PC-3 (cell line): ENCODE data around the gene RNF114. TPM values are rescaled to one million over a fixed set of nuclear protein-coding genes. Genes with fewer than 3 reads are reported as not detected.

Source experiments
- ATAC-seq: fragments of 200-7000 bp; cut with Tn5 transposase; 2 replicates; pipeline ENCODE4 v1.9.1; 2020; ENCODE audit warnings: mild to moderate bottlenecking, moderate library complexity
- BruUV-seq: library from RNA; stranded (reverse); fragments of 400-500 nt; replicated peaks from 2 replicates; lab custom pipeline; 2021; lab: Mats Ljungman, UMichigan
- CTCF ChIA-PET: fragments of 300-600 bp; sonication (Branson Sonifier 250); formaldehyde crosslinking; loops from one replicate; lab custom pipeline; 2022; ENCODE audit warnings: antibody characterized with exemption; lab: Charles Lee
- POLR2A ChIA-PET: fragments of 300-600 bp; sonication (Branson Sonifier 250); formaldehyde crosslinking; loops from one replicate; lab custom pipeline; 2022; ENCODE audit warnings: antibody characterized with exemption; ENCODE audit not compliant: unreplicated experiment; lab: Charles Lee
- DNase-seq: peaks from one replicate; pipeline ENCODE4 v3.0.0-alpha.2; 2015
- H2AFZ ChIP-seq: fragments of 300-600 bp; sonication (generic); 2 replicates; pipeline ENCODE4 v1.6.0; 2016; ENCODE audit warnings: antibody characterized with exemption, low read length
- H3F3A ChIP-seq: fragments of 300-600 bp; sonication (generic); one replicate; pipeline ENCODE4 v1.6.0; 2017; ENCODE audit warnings: antibody characterized with exemption, low read length, control low read depth, mild to moderate bottlenecking; ENCODE audit not compliant: unreplicated experiment
- H3K27ac ChIP-seq: fragments of 300-600 bp; sonication (generic); 2 replicates; pipeline ENCODE4 v1.5.1; 2016; ENCODE audit warnings: mild to moderate bottlenecking, low read length
- H3K27me3 ChIP-seq: fragments of 300-600 bp; sonication (generic); 2 replicates; pipeline ENCODE4 v1.6.1; 2016; ENCODE audit warnings: low read length, mixed read lengths
- H3K36me3 ChIP-seq: fragments of 300-600 bp; sonication (generic); 2 replicates; pipeline ENCODE4 v1.6.1; 2016; ENCODE audit warnings: low read depth, mixed run types, low read length, mixed read lengths
- H3K4me1 ChIP-seq: fragments of 300-600 bp; sonication (generic); 2 replicates; pipeline ENCODE4 v1.5.1; 2016; ENCODE audit warnings: low read length; ENCODE audit not compliant: insufficient read depth
- H3K4me2 ChIP-seq: fragments of 300-600 bp; sonication (generic); 2 replicates; pipeline ENCODE4 v1.6.0; 2016; ENCODE audit warnings: low read length
- H3K4me3 ChIP-seq: fragments of 300-600 bp; sonication (generic); 2 replicates; pipeline ENCODE4 v1.5.1; 2016; ENCODE audit warnings: mild to moderate bottlenecking, low read length, mixed read lengths
- H3K79me2 ChIP-seq: fragments of 300-600 bp; sonication (generic); 2 replicates; pipeline ENCODE4 v1.6.1; 2017; ENCODE audit warnings: low read length, mixed read lengths
- H3K9ac ChIP-seq: fragments of 300-600 bp; sonication (generic); 2 replicates; pipeline ENCODE4 v1.6.0; 2016; ENCODE audit warnings: mild to moderate bottlenecking, low read length
- H3K9me2 ChIP-seq: fragments of 300-600 bp; sonication (generic); replicated peaks from 2 replicates; pipeline ENCODE4 v1.6.1; 2016; ENCODE audit warnings: mixed run types, low read length, mixed read lengths
- H3K9me3 ChIP-seq: fragments of 300-600 bp; sonication (generic); 2 replicates; pipeline ENCODE4 v1.6.1; 2016; ENCODE audit warnings: low read length, mixed read lengths
- H4K20me1 ChIP-seq: fragments of 300-600 bp; sonication (generic); 2 replicates; pipeline ENCODE4 v1.6.1; 2016; ENCODE audit warnings: low read length, mixed read lengths
- EZH2 ChIP-seq: fragments of 300-600 bp; sonication (generic); IDR thresholded peaks from one replicate; pipeline ENCODE4 v1.6.1; 2017; ENCODE audit warnings: antibody characterized with exemption, mild to moderate bottlenecking, low read length; ENCODE audit not compliant: unreplicated experiment
- EZH2phosphoT487 ChIP-seq: fragments of 300-600 bp; sonication (generic); IDR thresholded peaks from 2 replicates; pipeline ENCODE4 v1.6.1; 2018; ENCODE audit warnings: mild to moderate bottlenecking, antibody characterized with exemption, low read length, borderline replicate concordance
- intact Hi-C: fragments of 100-400 bp; cut with micrococcal nuclease; formaldehyde crosslinking; loops from 2 replicates; pipeline ENCODE4 v1.9.0; 2023
- total RNA-seq: library from RNA; depleted of rRNA; stranded (reverse); fragments of >200 nt; gene quantifications from 2 replicates; pipeline ENCODE4 v1.2.3, GENCODE V29; 2014; rRNA removed
- TF ChIP-seq, protein P1 (sequence below): fragments of 300-600 bp; sonication (generic); conservative IDR thresholded peaks from 2 replicates; pipeline ENCODE4 v1.5.1; 2017; ENCODE audit warnings: antibody characterized with exemption, low read depth, mild to moderate bottlenecking, low read length

Gene RNF114
- total RNA-seq, 1 experiment from 2014 or later, result 133 TPM

DNA sequence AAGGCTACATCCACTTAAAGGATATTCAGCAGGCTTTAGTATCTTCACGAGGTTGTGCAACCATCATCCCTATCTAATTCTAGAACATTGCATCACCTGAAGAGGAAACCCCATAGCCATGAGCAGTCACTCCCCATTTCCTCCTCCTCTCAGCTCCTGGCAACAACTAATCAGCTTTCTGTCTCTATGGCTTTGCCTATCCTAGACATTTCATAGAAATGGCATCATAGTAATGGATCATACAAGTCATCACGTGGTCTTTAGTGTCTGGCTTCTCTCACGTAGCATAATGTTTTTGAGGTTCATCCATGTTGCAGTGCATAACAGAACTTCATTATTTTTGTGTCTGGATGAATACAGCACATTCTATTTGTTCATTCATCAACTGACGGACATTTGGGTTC, 67.1 kb downstream of the RNF114 start:
- H3F3A ChIP-seq, result no peaks in the 10 kb centered on the region
- TF ChIP-seq EZH2, result no peak
- TF ChIP-seq, protein P1, sequence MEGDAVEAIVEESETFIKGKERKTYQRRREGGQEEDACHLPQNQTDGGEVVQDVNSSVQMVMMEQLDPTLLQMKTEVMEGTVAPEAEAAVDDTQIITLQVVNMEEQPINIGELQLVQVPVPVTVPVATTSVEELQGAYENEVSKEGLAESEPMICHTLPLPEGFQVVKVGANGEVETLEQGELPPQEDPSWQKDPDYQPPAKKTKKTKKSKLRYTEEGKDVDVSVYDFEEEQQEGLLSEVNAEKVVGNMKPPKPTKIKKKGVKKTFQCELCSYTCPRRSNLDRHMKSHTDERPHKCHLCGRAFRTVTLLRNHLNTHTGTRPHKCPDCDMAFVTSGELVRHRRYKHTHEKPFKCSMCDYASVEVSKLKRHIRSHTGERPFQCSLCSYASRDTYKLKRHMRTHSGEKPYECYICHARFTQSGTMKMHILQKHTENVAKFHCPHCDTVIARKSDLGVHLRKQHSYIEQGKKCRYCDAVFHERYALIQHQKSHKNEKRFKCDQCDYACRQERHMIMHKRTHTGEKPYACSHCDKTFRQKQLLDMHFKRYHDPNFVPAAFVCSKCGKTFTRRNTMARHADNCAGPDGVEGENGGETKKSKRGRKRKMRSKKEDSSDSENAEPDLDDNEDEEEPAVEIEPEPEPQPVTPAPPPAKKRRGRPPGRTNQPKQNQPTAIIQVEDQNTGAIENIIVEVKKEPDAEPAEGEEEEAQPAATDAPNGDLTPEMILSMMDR, result no peak
- no peak for TF ChIP-seq EZH2phosphoT487
- H3K4me2 ChIP-seq, result no peak overlapping the region
- H3K9me3 ChIP-seq, result no peaks in the 10 kb centered on the region
- no peak overlapping the region for H3K27ac ChIP-seq
- H3K4me3 ChIP-seq, result no peak overlapping the region
- no peak overlapping the region for H2AFZ ChIP-seq
- CTCF ChIA-PET, result no interaction called here
- H3K79me2 ChIP-seq, result no peaks in the 10 kb centered on the region
- H3K4me1 ChIP-seq, result no peaks in the 10 kb centered on the region
- no peaks in the 10 kb centered on the region for H4K20me1 ChIP-seq
- H3K9me2 ChIP-seq, result no peaks in the 10 kb centered on the region
- no peak overlapping the region for H3K9ac ChIP-seq
- intact Hi-C loops, result no loop called here
- no peak for DNase-seq
- no peak for ATAC-seq
- H3K27me3 ChIP-seq, result no peaks in the 10 kb centered on the region
- no peaks in the 10 kb centered on the region for H3K36me3 ChIP-seq
- no TSS peak for BruUV-seq
- POLR2A ChIA-PET, result no interaction called here

Other genes starting within 250 kb of the RNF114 start
- gene B4GALT5, start 222.5 kb upstream of the RNF114 start, total RNA-seq, result 18.1 and 24.1 TPM in 2 replicates
- 11.7 and 13.1 TPM in 2 replicates for gene SLC9A8, start 123.6 kb upstream of the RNF114 start, total RNA-seq
- gene SPATA2, start 20.9 kb upstream of the RNF114 start, total RNA-seq, result 7.4 and 8.1 TPM in 2 replicates
- gene SNAI1, start 46.6 kb downstream of the RNF114 start, total RNA-seq, result 5.4 and 6.2 TPM in 2 replicates
- gene UBE2V1, start 176.8 kb downstream of the RNF114 start, total RNA-seq, result 118 and 119 TPM in 2 replicates
- 53.8 and 59.1 TPM in 2 replicates for gene PEDS1, start 217.3 kb downstream of the RNF114 start, total RNA-seq